Natural killer cell treated with Interleukin-12 subunit alpha and Interleukin-12 subunit beta and Interleukin-15 and Interleukin-18, amount 100 ng/mL, for 72 hours (primary cell): ENCODE measurements around the gene MPRIP. TPM values are rescaled to one million over a fixed set of nuclear protein-coding genes. Genes with fewer than 3 reads are reported as not detected.

Experiments used
- ATAC-seq, 2 donors: fragments of 150-1000 bp; cut with Tn5 transposase in 1 of 2; sonication (Bioruptor Pico), chemical (Tn5 transposase) in 1 of 2; 2 replicates each; pipeline ENCODE4 v1.10.0; 2021
- DNase-seq: peaks from one replicate; pipeline ENCODE4 v3.0.0; 2022; ENCODE audit warnings: low spot score
- H3K27ac Mint-ChIP-seq, 2 donors: 1 replicate in 1 of 2; 2 replicates in 1 of 2; pipeline ENCODE4 v1.8.0; 2022; ENCODE audit warnings: mixed read lengths in 2 of 2, mild to moderate bottlenecking in 1 of 2, moderate library complexity in 1 of 2
- H3K27me3 Mint-ChIP-seq, 2 donors: 1 replicate in 1 of 2; 2 replicates in 1 of 2; pipeline ENCODE4 v1.8.0; 2022; ENCODE audit warnings: mixed read lengths in 2 of 2
- H3K36me3 Mint-ChIP-seq: one replicate; pipeline ENCODE4 v1.8.0; 2022; ENCODE audit warnings: mixed read lengths
- H3K4me1 Mint-ChIP-seq, 2 donors: 1 replicate in 1 of 2; 2 replicates in 1 of 2; pipeline ENCODE4 v1.8.0; 2022; ENCODE audit warnings: low read depth in 2 of 2, mixed read lengths in 2 of 2, mild to moderate bottlenecking in 1 of 2
- H3K4me3 Mint-ChIP-seq: one replicate; pipeline ENCODE4 v1.8.0; 2022; ENCODE audit warnings: mixed read lengths
- H3K9me3 Mint-ChIP-seq: 2 replicates; pipeline ENCODE4 v1.8.0; 2022; ENCODE audit warnings: mixed read lengths
- total RNA-seq, 2 donors: library from RNA; stranded (reverse); gene quantifications; one replicate each; pipeline ENCODE4 v1.2.3, GENCODE V29; 2022

The MPRIP gene
- total RNA-seq, 2 donors from 2014 or later, result 158 to 216 TPM

GRCh38 chr17:17018612-17019429 lies 23.4 kb upstream of the MPRIP start:
- H3K9me3 Mint-ChIP-seq, result no peaks in the 10 kb centered on the region
- no peak overlapping the region for H3K4me3 Mint-ChIP-seq
- no peak for ATAC-seq
- peak; percentile 56 for DNase-seq
- H3K36me3 Mint-ChIP-seq, result no peaks in the 10 kb centered on the region
- H3K4me1 Mint-ChIP-seq, result peaks cover 19 to 21% of the 10 kb centered on the region in 2 donors
- H3K27me3 Mint-ChIP-seq, result no peaks in the 10 kb centered on the region
- H3K27ac Mint-ChIP-seq, result peak overlapping the region; percentile 39 to 76

GRCh38 chr17:17019430-17019762 lies 22.9 kb upstream of the MPRIP start:
- Mint-ChIP-seq H3K4me1 (peaks cover 19 to 21% of the 10 kb centered on the region in 2 donors), H3K27me3 (no peaks in the 10 kb centered on the region), H3K4me3 (no peak overlapping the region), H3K27ac (no peak overlapping the region), H3K36me3 (no peaks in the 10 kb centered on the region), H3K9me3 (no peaks in the 10 kb centered on the region)
- ATAC-seq (no peak), DNase-seq (peak; percentile 34)

- no peaks in the 10 kb centered on the region for H3K36me3 Mint-ChIP-seq
- no peaks in the 10 kb centered on the region for H3K9me3 Mint-ChIP-seq
- H3K27ac Mint-ChIP-seq, result no peak overlapping the region
- DNase-seq (peak; percentile 46), ATAC-seq (no peak)
- H3K4me3 Mint-ChIP-seq, result no peak overlapping the region
- peaks cover 19 to 21% of the 10 kb centered on the region in 2 donors for H3K4me1 Mint-ChIP-seq
- no peaks in the 10 kb centered on the region for H3K27me3 Mint-ChIP-seq
Observed at GRCh38 chr17:17019891-17020456, 22.3 kb upstream of the MPRIP start.

- no peaks in the 10 kb centered on the region for H3K36me3 Mint-ChIP-seq
- H3K4me1 Mint-ChIP-seq, result peaks cover 15 to 21% of the 10 kb centered on the region in 2 donors
- H3K27me3 Mint-ChIP-seq, result no peaks in the 10 kb centered on the region
- no peak overlapping the region for H3K27ac Mint-ChIP-seq
- no peak overlapping the region for H3K4me3 Mint-ChIP-seq
- no peaks in the 10 kb centered on the region for H3K9me3 Mint-ChIP-seq
- no peak for ATAC-seq
- DNase-seq, result peak; percentile 34
Observed at GRCh38 chr17:17020821-17021193, 21.4 kb upstream of the MPRIP start.

- Mint-ChIP-seq H3K4me3 (no peak overlapping the region), H3K36me3 (no peaks in the 10 kb centered on the region), H3K4me1 (peaks cover 10 to 16% of the 10 kb centered on the region in 2 donors), H3K27me3 (no peaks in the 10 kb centered on the region), H3K9me3 (no peaks in the 10 kb centered on the region), H3K27ac (no peak overlapping the region)
- DNase-seq, result peak; percentile 34
- no peak for ATAC-seq
Observed at GRCh38 chr17:17021194-17021863, 20.9 kb upstream of the MPRIP start.

GRCh38 chr17:17022011-17022410 lies 20.2 kb upstream of the MPRIP start:
- DNase-seq, result peak; percentile 39
- Mint-ChIP-seq H3K4me1 (peaks cover 4 to 9% of the 10 kb centered on the region in 2 donors), H3K27me3 (no peaks in the 10 kb centered on the region), H3K9me3 (no peaks in the 10 kb centered on the region), H3K27ac (no peak overlapping the region), H3K4me3 (no peak overlapping the region), H3K36me3 (no peaks in the 10 kb centered on the region)
- ATAC-seq, result no peak

- H3K9me3 Mint-ChIP-seq, result no peaks in the 10 kb centered on the region
- peak in 1 of 2 donors; percentile 17 for ATAC-seq
- no peaks in the 10 kb centered on the region for H3K27me3 Mint-ChIP-seq
- peaks cover 4% of the 10 kb centered on the region in 2 donors for H3K4me1 Mint-ChIP-seq
- H3K36me3 Mint-ChIP-seq, result no peaks in the 10 kb centered on the region
- no peak overlapping the region for H3K4me3 Mint-ChIP-seq
- no peak overlapping the region for H3K27ac Mint-ChIP-seq
- DNase-seq, result peak; percentile 26
Observed at GRCh38 chr17:17022456-17022855, 19.8 kb upstream of the MPRIP start.

- Mint-ChIP-seq H3K27me3 (no peaks in the 10 kb centered on the region), H3K4me1 (no peaks in the 10 kb centered on the region), H3K36me3 (no peaks in the 10 kb centered on the region), H3K27ac (no peak overlapping the region), H3K9me3 (no peaks in the 10 kb centered on the region), H3K4me3 (no peak overlapping the region)
- ATAC-seq (no peak), DNase-seq (peak; percentile 41)
Observed at GRCh38 chr17:17024778-17025300, 17.4 kb upstream of the MPRIP start.

- Mint-ChIP-seq H3K9me3 (no peaks in the 10 kb centered on the region), H3K27ac (no peak overlapping the region), H3K36me3 (no peaks in the 10 kb centered on the region), H3K4me1 (no peaks in the 10 kb centered on the region), H3K4me3 (no peak overlapping the region), H3K27me3 (no peaks in the 10 kb centered on the region)
- ATAC-seq (no peak), DNase-seq (peak; percentile 6)
Observed at GRCh38 chr17:17025621-17026020, 16.6 kb upstream of the MPRIP start.

GRCh38 chr17:17026163-17026562 lies 16.1 kb upstream of the MPRIP start:
- no peaks in the 10 kb centered on the region for H3K9me3 Mint-ChIP-seq
- no peak overlapping the region for H3K4me3 Mint-ChIP-seq
- H3K27me3 Mint-ChIP-seq, result no peaks in the 10 kb centered on the region
- DNase-seq, result peak; percentile 10
- H3K27ac Mint-ChIP-seq, result no peak overlapping the region
- no peaks in the 10 kb centered on the region for H3K4me1 Mint-ChIP-seq
- no peak for ATAC-seq
- H3K36me3 Mint-ChIP-seq, result no peaks in the 10 kb centered on the region

GRCh38 chr17:17027442-17028058 lies 14.7 kb upstream of the MPRIP start:
- no peaks in the 10 kb centered on the region for H3K36me3 Mint-ChIP-seq
- ATAC-seq, result no peak
- no peak overlapping the region for H3K27ac Mint-ChIP-seq
- DNase-seq, result no peak
- no peaks in the 10 kb centered on the region for H3K4me1 Mint-ChIP-seq
- H3K27me3 Mint-ChIP-seq, result no peaks in the 10 kb centered on the region
- H3K4me3 Mint-ChIP-seq, result no peak overlapping the region
- H3K9me3 Mint-ChIP-seq, result no peaks in the 10 kb centered on the region

- Mint-ChIP-seq H3K4me3 (no peak overlapping the region), H3K27ac (no peak overlapping the region), H3K36me3 (no peaks in the 10 kb centered on the region), H3K4me1 (no peaks in the 10 kb centered on the region), H3K27me3 (no peaks in the 10 kb centered on the region), H3K9me3 (no peaks in the 10 kb centered on the region)
- DNase-seq (peak; percentile 53), ATAC-seq (no peak)
Observed at GRCh38 chr17:17028059-17028877, 14.0 kb upstream of the MPRIP start.

GRCh38 chr17:17028878-17029535 lies 13.2 kb upstream of the MPRIP start:
- Mint-ChIP-seq H3K4me1 (no peaks in the 10 kb centered on the region), H3K4me3 (no peak overlapping the region), H3K27me3 (no peaks in the 10 kb centered on the region), H3K27ac (no peak overlapping the region), H3K36me3 (no peaks in the 10 kb centered on the region), H3K9me3 (no peaks in the 10 kb centered on the region)
- ATAC-seq, result no peak
- DNase-seq, result peak; percentile 35
